ENCODE results near the gene KBTBD12. TPM values are rescaled to one million over a fixed set of nuclear protein-coding genes. Genes with fewer than 3 reads are reported as not detected.

KBTBD12 gene
- total and polyA plus RNA-seq, 2 of the 13 experiments (the other 11 are each of a cell fraction or from before 2014, with no cell fraction given): not detected

DNA sequence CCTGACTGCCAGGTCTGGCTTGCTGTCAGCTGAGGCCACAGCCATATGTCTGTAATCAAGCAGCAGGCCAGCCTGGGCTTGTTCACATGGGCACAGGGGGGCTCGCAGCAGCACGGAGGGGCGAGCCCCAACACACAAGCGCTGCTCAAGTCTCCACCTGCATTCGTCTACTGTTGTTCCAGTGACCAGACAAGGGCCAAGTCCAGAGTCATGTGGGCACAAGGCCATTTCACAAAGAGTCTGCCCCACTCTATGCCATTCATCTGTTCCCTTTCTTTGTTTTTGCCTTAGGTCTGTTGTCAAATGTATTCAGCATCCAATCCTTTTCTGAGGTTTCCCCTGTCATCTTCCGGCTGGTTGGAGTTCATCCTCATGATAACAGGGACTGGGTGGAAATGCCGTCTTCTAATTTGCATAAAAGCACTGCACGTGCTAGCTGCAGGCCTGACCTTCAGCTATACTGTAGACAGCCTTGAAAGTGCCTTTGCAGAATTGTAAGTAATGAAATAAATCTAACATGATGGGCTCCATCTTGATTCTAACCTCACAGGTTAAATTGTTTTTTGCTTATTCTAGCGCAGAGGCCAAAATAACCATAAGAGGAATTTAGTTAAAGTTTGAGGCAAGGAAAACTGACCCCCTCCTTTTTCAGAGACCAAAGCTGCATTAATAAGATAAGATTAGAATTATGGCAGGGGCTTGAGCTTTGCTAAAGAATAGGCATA, 28.6 kb upstream of the KBTBD12 start (continued):
- no peak for TF ChIP-seq ZNF816 (CRISPR knock-in tag; IDR thresholded peaks at IDR 0.05; ENCODE audit: borderline replicate concordance)
- TF ChIP-seq SMARCE1 (IDR thresholded peaks at IDR 0.05; ENCODE audit: borderline replicate concordance): no peak
- TF ChIP-seq ZNF24 (IDR thresholded peaks at IDR 0.05): no peak
- no peak for TF ChIP-seq SALL1 (CRISPR knock-in tag; IDR thresholded peaks at IDR 0.05)
- no peak for TF ChIP-seq ZNF550 (CRISPR knock-in tag; IDR thresholded peaks at IDR 0.05; ENCODE audit: borderline replicate concordance)

DNA sequence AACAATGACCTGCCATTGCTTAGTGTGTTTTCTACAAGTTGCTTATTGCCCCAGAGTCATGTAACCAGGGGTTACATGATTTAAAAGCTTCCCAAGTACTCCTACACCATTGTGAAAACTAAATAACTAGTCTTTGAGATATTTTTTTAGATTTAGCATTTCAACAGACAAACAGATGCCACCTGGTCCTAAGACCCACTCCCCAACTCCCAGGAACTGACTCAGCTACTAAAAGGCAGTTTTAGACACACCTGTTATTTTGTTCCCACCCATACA, 28.1 kb upstream of the KBTBD12 start:
- H3K4me2 ChIP-seq (ENCODE audit: low read depth, low read length): no peak overlapping the region
- H2AFZ ChIP-seq (ENCODE audit: low read length): no peak overlapping the region
- no peak overlapping the region for H3K9ac ChIP-seq (ENCODE audit: insufficient read depth, low read depth, low read length)
- H3K79me2 ChIP-seq (ENCODE audit: insufficient read depth, low read length): no peaks in the 10 kb centered on the region
- DNase-seq (ENCODE audit: low spot score) (no peak), ATAC-seq (no peak), FAIRE-seq (no peak)
- no peak overlapping the region for H3K4me3 ChIP-seq (replicated peaks in 1 of 3; ENCODE audit: insufficient read depth in 1 of 3, low read depth in 2 of 3, low read length in 3 of 3)
- H3K27me3 ChIP-seq (ENCODE audit: control insufficient read depth in 1 of 2, insufficient read depth in 2 of 2, low read length in 2 of 2): peaks cover 4 to 32% of the 10 kb centered on the region in 2 experiments; a peak in 4 of 5 replicates
- no peaks in the 10 kb centered on the region for H3K36me3 ChIP-seq (replicated peaks in 1 of 2; ENCODE audit: control insufficient read depth in 1 of 2, insufficient read depth in 2 of 2, low read length in 2 of 2)
- ChIA-PET CTCF (ENCODE audit: low intra/inter-chr PET ratio, low total read pairs) (no interaction called here), POLR2A (no interaction called here)
- no TSS peak for BruUV-seq (replicated peaks)
- no peaks in the 10 kb centered on the region for H4K20me1 ChIP-seq (ENCODE audit: insufficient read depth, low read length)
- TF ChIP-seq, protein P1, sequence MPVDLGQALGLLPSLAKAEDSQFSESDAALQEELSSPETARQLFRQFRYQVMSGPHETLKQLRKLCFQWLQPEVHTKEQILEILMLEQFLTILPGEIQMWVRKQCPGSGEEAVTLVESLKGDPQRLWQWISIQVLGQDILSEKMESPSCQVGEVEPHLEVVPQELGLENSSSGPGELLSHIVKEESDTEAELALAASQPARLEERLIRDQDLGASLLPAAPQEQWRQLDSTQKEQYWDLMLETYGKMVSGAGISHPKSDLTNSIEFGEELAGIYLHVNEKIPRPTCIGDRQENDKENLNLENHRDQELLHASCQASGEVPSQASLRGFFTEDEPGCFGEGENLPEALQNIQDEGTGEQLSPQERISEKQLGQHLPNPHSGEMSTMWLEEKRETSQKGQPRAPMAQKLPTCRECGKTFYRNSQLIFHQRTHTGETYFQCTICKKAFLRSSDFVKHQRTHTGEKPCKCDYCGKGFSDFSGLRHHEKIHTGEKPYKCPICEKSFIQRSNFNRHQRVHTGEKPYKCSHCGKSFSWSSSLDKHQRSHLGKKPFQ (CRISPR knock-in tag; IDR thresholded peaks at IDR 0.05; ENCODE audit: insufficient replicate concordance): no peak
- no peak for TF ChIP-seq HMGA1 (CRISPR knock-in tag; conservative IDR thresholded peaks at IDR 0.05)
- no peak for TF ChIP-seq ZNF251 (CRISPR knock-in tag; IDR thresholded peaks at IDR 0.05)
- TF ChIP-seq, protein P2, sequence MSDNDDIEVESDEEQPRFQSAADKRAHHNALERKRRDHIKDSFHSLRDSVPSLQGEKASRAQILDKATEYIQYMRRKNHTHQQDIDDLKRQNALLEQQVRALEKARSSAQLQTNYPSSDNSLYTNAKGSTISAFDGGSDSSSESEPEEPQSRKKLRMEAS (IDR thresholded peaks at IDR 0.05): no peak
- TF ChIP-seq, protein P3, sequence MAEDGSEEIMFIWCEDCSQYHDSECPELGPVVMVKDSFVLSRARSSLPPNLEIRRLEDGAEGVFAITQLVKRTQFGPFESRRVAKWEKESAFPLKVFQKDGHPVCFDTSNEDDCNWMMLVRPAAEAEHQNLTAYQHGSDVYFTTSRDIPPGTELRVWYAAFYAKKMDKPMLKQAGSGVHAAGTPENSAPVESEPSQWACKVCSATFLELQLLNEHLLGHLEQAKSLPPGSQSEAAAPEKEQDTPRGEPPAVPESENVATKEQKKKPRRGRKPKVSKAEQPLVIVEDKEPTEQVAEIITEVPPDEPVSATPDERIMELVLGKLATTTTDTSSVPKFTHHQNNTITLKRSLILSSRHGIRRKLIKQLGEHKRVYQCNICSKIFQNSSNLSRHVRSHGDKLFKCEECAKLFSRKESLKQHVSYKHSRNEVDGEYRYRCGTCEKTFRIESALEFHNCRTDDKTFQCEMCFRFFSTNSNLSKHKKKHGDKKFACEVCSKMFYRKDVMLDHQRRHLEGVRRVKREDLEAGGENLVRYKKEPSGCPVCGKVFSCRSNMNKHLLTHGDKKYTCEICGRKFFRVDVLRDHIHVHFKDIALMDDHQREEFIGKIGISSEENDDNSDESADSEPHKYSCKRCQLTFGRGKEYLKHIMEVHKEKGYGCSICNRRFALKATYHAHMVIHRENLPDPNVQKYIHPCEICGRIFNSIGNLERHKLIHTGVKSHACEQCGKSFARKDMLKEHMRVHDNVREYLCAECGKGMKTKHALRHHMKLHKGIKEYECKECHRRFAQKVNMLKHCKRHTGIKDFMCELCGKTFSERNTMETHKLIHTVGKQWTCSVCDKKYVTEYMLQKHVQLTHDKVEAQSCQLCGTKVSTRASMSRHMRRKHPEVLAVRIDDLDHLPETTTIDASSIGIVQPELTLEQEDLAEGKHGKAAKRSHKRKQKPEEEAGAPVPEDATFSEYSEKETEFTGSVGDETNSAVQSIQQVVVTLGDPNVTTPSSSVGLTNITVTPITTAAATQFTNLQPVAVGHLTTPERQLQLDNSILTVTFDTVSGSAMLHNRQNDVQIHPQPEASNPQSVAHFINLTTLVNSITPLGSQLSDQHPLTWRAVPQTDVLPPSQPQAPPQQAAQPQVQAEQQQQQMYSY (CRISPR knock-in tag; IDR thresholded peaks at IDR 0.05): no peak
- TF ChIP-seq, protein P4, sequence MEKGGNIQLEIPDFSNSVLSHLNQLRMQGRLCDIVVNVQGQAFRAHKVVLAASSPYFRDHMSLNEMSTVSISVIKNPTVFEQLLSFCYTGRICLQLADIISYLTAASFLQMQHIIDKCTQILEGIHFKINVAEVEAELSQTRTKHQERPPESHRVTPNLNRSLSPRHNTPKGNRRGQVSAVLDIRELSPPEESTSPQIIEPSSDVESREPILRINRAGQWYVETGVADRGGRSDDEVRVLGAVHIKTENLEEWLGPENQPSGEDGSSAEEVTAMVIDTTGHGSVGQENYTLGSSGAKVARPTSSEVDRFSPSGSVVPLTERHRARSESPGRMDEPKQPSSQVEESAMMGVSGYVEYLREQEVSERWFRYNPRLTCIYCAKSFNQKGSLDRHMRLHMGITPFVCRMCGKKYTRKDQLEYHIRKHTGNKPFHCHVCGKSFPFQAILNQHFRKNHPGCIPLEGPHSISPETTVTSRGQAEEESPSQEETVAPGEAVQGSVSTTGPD (CRISPR knock-in tag; IDR thresholded peaks at IDR 0.05): no peak
- H3K27ac ChIP-seq (ENCODE audit: extremely low read length, insufficient read depth, low read length): no peak overlapping the region
- intact Hi-C loops (cut with micrococcal nuclease; ENCODE audit: unreplicated experiment) (no loop called here), in situ Hi-C loops (cut with HindIII; ENCODE audit: extremely low pct_ligation_motif_present, low pct_unique_long_range_greater_than_20kb) (no loop called here)
- H3K9me3 ChIP-seq (ENCODE audit: low read length): no peaks in the 10 kb centered on the region
- no peaks in the 10 kb centered on the region for H3K4me1 ChIP-seq (ENCODE audit: insufficient read depth, low read length)

All from HepG2 (cell line).